Lower lobe of right lung (tissue), 2 donors: ENCODE data around the gene EBLN1. TPM values are rescaled to one million over a fixed set of nuclear protein-coding genes. Genes with fewer than 3 reads are reported as not detected.
A peak's percentile ranks its signal among the peaks of the same experiment; 100 is the strongest.

Source experiments
- ATAC-seq, 2 donors: fragments of 200-7000 bp; cut with Tn5 transposase; one replicate each; pipeline ENCODE4 v1.9.1; 2020 to 2022; ENCODE audit warnings: mild to moderate bottlenecking in 2 of 2, moderate library complexity in 2 of 2
- DNase-seq: peaks from one replicate; pipeline ENCODE4 v3.0.0-alpha.2; 2020
- H3K27ac ChIP-seq: fragments of 200-600 bp; one replicate; pipeline ENCODE4 v1.8.0; 2022
- H3K27me3 ChIP-seq: fragments of 200-600 bp; one replicate; pipeline ENCODE4 v1.8.0; 2022; ENCODE audit warnings: low read depth
- H3K36me3 ChIP-seq: fragments of 200-600 bp; one replicate; pipeline ENCODE4 v1.8.0; 2022; ENCODE audit warnings: mild to moderate bottlenecking
- H3K4me1 ChIP-seq: fragments of 200-600 bp; one replicate; pipeline ENCODE4 v1.8.0; 2022
- H3K4me3 ChIP-seq: fragments of 200-600 bp; one replicate; pipeline ENCODE4 v1.8.0; 2022; ENCODE audit warnings: mild to moderate bottlenecking
- H3K9me3 ChIP-seq: fragments of 200-600 bp; one replicate; pipeline ENCODE4 v1.8.0; 2022
- intact Hi-C: fragments of 100-400 bp; cut with DNase I; formaldehyde crosslinking; loops from one replicate; pipeline ENCODE4 v1.11.0; 2022
- total RNA-seq: library from RNA; stranded (reverse); fragmentation: NEBNext Ultra II Directional; extraction: Animal tissue kit (Norgen Biotek cat#: 25700); gene quantifications from one replicate; pipeline ENCODE4 v1.2.1, GENCODE V29; 2021
- TF ChIP-seq, protein P1 (sequence below): fragments of 200-600 bp; IDR thresholded peaks from one replicate; pipeline ENCODE4 v1.8.0; 2022; ENCODE audit warnings: antibody characterized with exemption, mild to moderate bottlenecking
- donor health status: DM: no; HTN: yes; CAD: no; lungs with severe emphysema.

Gene EBLN1
- total RNA-seq, 1 donor from 2014 or later: not detected

DNA sequence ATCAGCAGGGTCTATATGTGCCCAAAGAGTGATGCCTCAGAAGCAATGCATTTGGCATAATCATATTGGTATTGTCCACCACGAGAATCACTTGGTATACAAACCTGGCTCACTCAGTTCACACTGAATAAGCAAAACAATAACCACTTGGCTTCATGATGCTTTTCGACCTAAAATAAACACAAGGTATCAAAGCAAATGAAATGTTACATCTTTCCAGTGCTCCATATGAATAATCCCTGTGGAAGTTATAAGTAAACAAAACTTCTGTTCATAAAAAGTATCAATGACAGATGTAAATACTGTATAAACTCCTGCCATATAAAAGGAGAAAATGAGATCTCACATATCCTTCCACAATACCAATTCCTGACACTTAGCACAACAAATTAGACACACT lies 29.8 kb upstream of the EBLN1 start:
- H3K27me3 ChIP-seq: no peaks in the 10 kb centered on the region
- no peaks in the 10 kb centered on the region for H3K9me3 ChIP-seq
- TF ChIP-seq, protein P1, sequence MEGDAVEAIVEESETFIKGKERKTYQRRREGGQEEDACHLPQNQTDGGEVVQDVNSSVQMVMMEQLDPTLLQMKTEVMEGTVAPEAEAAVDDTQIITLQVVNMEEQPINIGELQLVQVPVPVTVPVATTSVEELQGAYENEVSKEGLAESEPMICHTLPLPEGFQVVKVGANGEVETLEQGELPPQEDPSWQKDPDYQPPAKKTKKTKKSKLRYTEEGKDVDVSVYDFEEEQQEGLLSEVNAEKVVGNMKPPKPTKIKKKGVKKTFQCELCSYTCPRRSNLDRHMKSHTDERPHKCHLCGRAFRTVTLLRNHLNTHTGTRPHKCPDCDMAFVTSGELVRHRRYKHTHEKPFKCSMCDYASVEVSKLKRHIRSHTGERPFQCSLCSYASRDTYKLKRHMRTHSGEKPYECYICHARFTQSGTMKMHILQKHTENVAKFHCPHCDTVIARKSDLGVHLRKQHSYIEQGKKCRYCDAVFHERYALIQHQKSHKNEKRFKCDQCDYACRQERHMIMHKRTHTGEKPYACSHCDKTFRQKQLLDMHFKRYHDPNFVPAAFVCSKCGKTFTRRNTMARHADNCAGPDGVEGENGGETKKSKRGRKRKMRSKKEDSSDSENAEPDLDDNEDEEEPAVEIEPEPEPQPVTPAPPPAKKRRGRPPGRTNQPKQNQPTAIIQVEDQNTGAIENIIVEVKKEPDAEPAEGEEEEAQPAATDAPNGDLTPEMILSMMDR: no peak
- H3K4me3 ChIP-seq: no peak overlapping the region
- no peaks in the 10 kb centered on the region for H3K36me3 ChIP-seq
- H3K4me1 ChIP-seq: peaks cover 13% of the 10 kb centered on the region
- intact Hi-C loops: no loop called here
- no peak overlapping the region for H3K27ac ChIP-seq
- DNase-seq: no peak
- no peak for ATAC-seq

DNA sequence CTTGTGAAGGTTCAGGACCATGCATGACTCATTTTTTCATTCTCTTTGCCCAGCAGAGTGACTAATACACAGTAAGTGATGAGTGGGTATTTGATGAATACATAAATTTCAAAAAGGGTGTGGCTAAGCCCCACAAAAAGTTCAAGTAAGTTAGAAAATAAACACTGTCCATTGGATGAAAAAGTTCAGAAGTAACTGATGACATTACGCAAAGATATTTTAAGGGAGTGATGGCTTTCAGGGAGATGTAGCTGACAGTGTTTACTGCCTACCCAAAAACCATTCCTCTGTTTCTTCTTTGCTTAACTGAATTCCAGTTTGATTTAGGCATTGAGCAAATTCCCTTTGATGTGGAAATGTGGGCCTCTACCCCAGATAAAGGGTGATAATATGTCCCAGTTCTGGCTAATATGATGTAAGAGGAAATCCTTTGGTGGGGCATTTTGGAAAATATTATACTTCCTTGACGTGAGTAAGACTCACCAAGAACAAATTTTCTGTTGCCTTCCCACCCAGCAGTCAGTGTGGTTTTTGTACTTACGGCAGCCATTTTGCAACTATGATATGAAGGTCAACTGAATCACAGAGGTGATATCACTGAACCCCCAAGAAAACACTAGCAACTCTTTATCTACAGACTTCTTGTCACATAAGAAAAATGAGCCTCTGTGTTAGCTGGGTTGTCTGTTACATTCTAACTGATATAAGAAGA lies 29.0 kb upstream of the EBLN1 start:
- no peaks in the 10 kb centered on the region for H3K27me3 ChIP-seq
- no peak overlapping the region for H3K27ac ChIP-seq
- no peak overlapping the region for H3K4me3 ChIP-seq
- H3K36me3 ChIP-seq: no peaks in the 10 kb centered on the region
- peak; percentile 39 to 61 for ATAC-seq
- H3K9me3 ChIP-seq: no peaks in the 10 kb centered on the region
- intact Hi-C loops: no loop called here
- no peak for DNase-seq
- TF ChIP-seq, protein P1: no peak
- peaks cover 13% of the 10 kb centered on the region for H3K4me1 ChIP-seq

DNA sequence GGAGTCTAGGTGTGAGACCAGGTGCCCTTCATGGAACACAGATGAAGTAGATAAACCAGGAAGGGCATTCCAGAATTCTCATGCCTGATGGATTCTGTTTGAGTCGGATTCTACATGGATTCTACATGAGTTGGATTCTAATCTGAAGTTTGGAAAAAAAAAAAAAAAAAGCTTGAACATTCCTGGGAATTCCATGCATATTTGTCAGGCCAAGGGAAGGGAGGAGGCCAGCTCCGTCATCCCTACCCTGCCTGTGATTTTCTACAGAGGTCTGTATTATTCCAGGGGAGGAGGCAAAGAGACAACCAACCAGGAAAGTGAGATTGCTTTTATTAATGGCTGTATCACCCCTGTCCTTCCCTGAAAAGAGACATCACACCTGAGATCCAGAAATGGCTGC lies 27.8 kb upstream of the EBLN1 start:
- H3K4me3 ChIP-seq: no peak overlapping the region
- H3K36me3 ChIP-seq: no peaks in the 10 kb centered on the region
- TF ChIP-seq, protein P1: no peak
- ATAC-seq (peak in 1 of 2 donors; percentile 19), DNase-seq (no peak)
- no peaks in the 10 kb centered on the region for H3K9me3 ChIP-seq
- H3K4me1 ChIP-seq: peaks cover 5% of the 10 kb centered on the region
- intact Hi-C loops: no loop called here
- H3K27ac ChIP-seq: no peak overlapping the region
- H3K27me3 ChIP-seq: peaks cover under 1% of the 10 kb centered on the region

DNA sequence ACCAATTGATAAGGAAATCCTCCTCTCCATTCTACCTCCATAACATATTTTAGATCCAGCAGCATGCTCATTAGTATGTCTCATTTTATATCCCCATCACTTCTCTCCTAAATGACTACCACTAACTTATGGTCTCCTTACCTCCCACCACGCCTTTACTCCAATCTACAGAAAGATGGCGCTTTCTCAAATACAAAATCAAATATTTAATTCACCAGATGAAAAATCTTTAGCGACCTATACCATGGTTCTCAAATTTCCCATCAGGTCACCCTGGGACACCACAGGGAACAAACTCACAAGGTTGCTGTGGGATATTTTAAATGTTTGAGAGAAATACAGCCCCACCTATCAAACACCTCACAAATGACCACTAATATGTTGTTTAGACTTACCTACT lies 27.0 kb upstream of the EBLN1 start:
- Histone ChIP-seq H3K9me3 (no peaks in the 10 kb centered on the region), H3K27me3 (peaks cover 8% of the 10 kb centered on the region), H3K4me1 (no peaks in the 10 kb centered on the region), H3K27ac (no peak overlapping the region), H3K4me3 (no peak overlapping the region), H3K36me3 (no peaks in the 10 kb centered on the region)
- DNase-seq: no peak
- no peak for ATAC-seq
- intact Hi-C loops: no loop called here
- TF ChIP-seq, protein P1: no peak

DNA sequence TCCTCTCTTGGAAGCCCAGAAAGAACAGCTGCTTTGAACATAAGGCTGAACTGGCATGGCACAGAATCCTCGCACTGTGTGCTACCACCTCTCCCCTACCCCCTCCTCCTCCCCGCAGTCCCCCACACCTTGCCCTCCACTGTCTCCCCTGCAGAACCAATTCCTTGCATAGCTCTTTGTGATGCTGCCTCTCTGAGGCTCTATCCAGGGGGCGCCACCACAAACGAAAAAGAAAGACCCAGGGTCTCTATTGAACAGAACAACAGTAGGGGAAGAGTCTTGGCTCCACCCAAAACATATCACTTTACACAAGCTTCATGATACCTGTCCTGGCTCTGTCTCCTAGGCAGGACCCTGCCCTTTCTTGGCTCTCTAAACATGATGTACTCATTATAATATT lies 26.2 kb upstream of the EBLN1 start:
- Histone ChIP-seq H3K9me3 (no peaks in the 10 kb centered on the region), H3K36me3 (no peaks in the 10 kb centered on the region), H3K27me3 (peaks cover 8% of the 10 kb centered on the region), H3K27ac (no peak overlapping the region), H3K4me1 (no peaks in the 10 kb centered on the region), H3K4me3 (no peak overlapping the region)
- ATAC-seq: no peak
- DNase-seq: no peak
- TF ChIP-seq, protein P1: no peak
- intact Hi-C loops: no loop called here
